B cell (primary cell): ENCODE results near the gene SPPL2A. TPM values are rescaled to one million over a fixed set of nuclear protein-coding genes. Genes with fewer than 3 reads are reported as not detected.

Experiments
- ATAC-seq: fragments of 200-7000 bp; cut with Tn5 transposase; one replicate; pipeline ENCODE4 v1.10.0; 2021; ENCODE audit warnings: low read depth, mild to moderate bottlenecking, moderate number of reproducible peaks, moderate library complexity
- CTCF ChIA-PET: fragments of 350-600 bp; sonication (Branson Sonifier 250); formaldehyde crosslinking; loops from one replicate; lab custom pipeline; 2021; ENCODE audit warnings: antibody characterized with exemption, inconsistent platforms; lab: Charles Lee
- POLR2A ChIA-PET: fragments of 350-600 bp; sonication (Branson Sonifier 250); formaldehyde crosslinking; loops from one replicate; lab custom pipeline; 2021; ENCODE audit warnings: antibody characterized with exemption; lab: Charles Lee
- DNase-seq: peaks from one replicate; pipeline ENCODE4 v3.0.0; 2013
- H2AFZ ChIP-seq: 2 replicates; pipeline ENCODE4 v1.6.1; 2012; ENCODE audit warnings: mild to moderate bottlenecking, low read depth, low read length; ENCODE audit not compliant: insufficient read depth, poor library complexity, severe bottlenecking
- H3K27ac ChIP-seq, 2 donors: 1 replicate in 1 of 2; 2 replicates in 1 of 2; pipeline ENCODE4 v1.5.1; 2012 to 2013; ENCODE audit warnings: low read length in 2 of 2, mild to moderate bottlenecking in 2 of 2, moderate library complexity in 1 of 2
- H3K27me3 ChIP-seq, 4 experiments: fragments of 200-600 bp in 1 of 4; sonication (generic) in 1 of 4; replicated peaks in 1 of 4; 1 replicate in 2 of 4; 2 replicates in 2 of 4; pipeline versions ENCODE4 v1.6.1 to v1.7.0; 2013 to 2016; ENCODE audit warnings: low read length in 3 of 4, mild to moderate bottlenecking in 2 of 4, mixed read lengths in 1 of 4, moderate library complexity in 1 of 4; ENCODE audit not compliant: insufficient read depth in 4 of 4, control insufficient read depth in 3 of 4; ENCODE audit errors: control extremely low read depth in 1 of 4
- H3K36me3 ChIP-seq, 2 experiments: replicated peaks in 1 of 2; 1 replicate in 1 of 2; 2 replicates in 1 of 2; pipeline versions ENCODE4 v1.6.1 to v1.7.1; 2013; ENCODE audit warnings: low read length in 1 of 2; ENCODE audit not compliant: insufficient read depth in 2 of 2, control insufficient read depth in 1 of 2; ENCODE audit errors: control extremely low read depth in 1 of 2, extremely low read depth in 1 of 2
- H3K4me1 ChIP-seq, 2 donors: fragments of 200-600 bp in 1 of 2; sonication (generic) in 1 of 2; 1 replicate in 1 of 2; 2 replicates in 1 of 2; pipeline versions ENCODE4 v1.5.1 to v1.6.1; 2013 to 2017; ENCODE audit warnings: low read length in 2 of 2; ENCODE audit not compliant: control insufficient read depth in 2 of 2, insufficient read depth in 2 of 2
- H3K4me2 ChIP-seq: replicated peaks from 2 replicates; pipeline ENCODE3; 2012; ENCODE audit warnings: mild to moderate bottlenecking, low read depth, low read length; ENCODE audit not compliant: poor library complexity, severe bottlenecking
- H3K4me3 ChIP-seq, 5 experiments: fragments of 200-600 bp in 1 of 5; sonication (generic) in 1 of 5; 1 replicate in 3 of 5; 2 replicates in 2 of 5; pipeline versions ENCODE4 v1.5.1 to v1.7.0; 2011 to 2016; ENCODE audit warnings: low read length in 4 of 5, mild to moderate bottlenecking in 4 of 5, low read depth in 2 of 5, control low read depth in 1 of 5, moderate library complexity in 1 of 5; ENCODE audit not compliant: insufficient read depth in 1 of 5; ENCODE audit errors: control extremely low read depth in 1 of 5, extremely low read depth in 1 of 5
- H3K79me2 ChIP-seq: fragments of 200-600 bp; sonication (generic); one replicate; pipeline ENCODE4 v1.6.0; 2016; ENCODE audit warnings: low read length; ENCODE audit not compliant: control insufficient read depth, insufficient read depth
- H3K9ac ChIP-seq: fragments of 200-600 bp; sonication (generic); 2 replicates; pipeline ENCODE4 v1.6.1; 2017; ENCODE audit warnings: mild to moderate bottlenecking, low read length, moderate library complexity
- H3K9me3 ChIP-seq, 3 donors: one replicate each; pipeline versions ENCODE4 v1.6.1 to v1.7.1; 2013; ENCODE audit warnings: low read length in 2 of 3; ENCODE audit not compliant: control insufficient read depth in 2 of 3, insufficient read depth in 1 of 3; ENCODE audit errors: control extremely low read depth in 1 of 3
- H4K20me1 ChIP-seq: 2 replicates; pipeline ENCODE4 v1.6.0; 2012; ENCODE audit warnings: mild to moderate bottlenecking, low read length; ENCODE audit not compliant: insufficient read depth, control insufficient read depth, poor library complexity, severe bottlenecking
- H3K27ac Mint-ChIP-seq: one replicate; pipeline ENCODE4 v1.8.0; 2021; ENCODE audit warnings: mixed read lengths
- H3K27me3 Mint-ChIP-seq: one replicate; pipeline ENCODE4 v1.8.0; 2021; ENCODE audit warnings: mixed read lengths
- H3K4me1 Mint-ChIP-seq: one replicate; pipeline ENCODE4 v1.8.0; 2021; ENCODE audit warnings: mixed read lengths
- H3K4me3 Mint-ChIP-seq: one replicate; pipeline ENCODE4 v1.8.0; 2021; ENCODE audit warnings: mixed read lengths
- H3K9me3 Mint-ChIP-seq: one replicate; pipeline ENCODE4 v1.8.0; 2022; ENCODE audit warnings: mixed read lengths; ENCODE audit not compliant: insufficient read depth
- CTCF ChIP-seq: fragments of 200-600 bp; IDR thresholded peaks from one replicate; pipeline ENCODE4 v1.8.0; 2022; ENCODE audit warnings: antibody characterized with exemption, mild to moderate bottlenecking
- EZH2 ChIP-seq: IDR thresholded peaks from 2 replicates; pipeline ENCODE4 v1.6.1; 2012; ENCODE audit warnings: borderline replicate concordance, low read depth, mild to moderate bottlenecking, moderate library complexity, low read length; ENCODE audit not compliant: insufficient read depth, poor library complexity, severe bottlenecking
- WGBS: methylation state at CpG from one replicate; pipeline ENCODE4 v1.1.5; 2013; ENCODE audit warnings: missing lambda C conversion rate; ENCODE audit not compliant: insufficient coverage; 5-methylcytosine and 5-hydroxymethylcytosine counted together
- intact Hi-C: fragments of 100-400 bp; cut with micrococcal nuclease; formaldehyde crosslinking; loops from one replicate; pipeline ENCODE4 v1.10.0; 2022
- polyA plus RNA-seq: library from polyadenylated mRNA; depleted of rRNA; stranded (reverse); fragments of >200 nt; gene quantifications from 2 replicates; pipeline ENCODE4 v1.2.3, GENCODE V29; 2012
- total RNA-seq, 2 donors: library from RNA; stranded (reverse); fragments of 120-200 nt in 1 of 2; gene quantifications; 1 replicate in 1 of 2; 2 replicates in 1 of 2; pipeline versions ENCODE4 v1.2.3 to v1.2.4, GENCODE V29; 2013 to 2022

Gene SPPL2A
- total and polyA plus RNA-seq, 2 donors (not counting 1 experiment from before 2014, with no cell fraction given) = 34.6 to 78.3 TPM

- Mint-ChIP-seq H3K4me3 (no peak overlapping the region), H3K27ac (no peak overlapping the region), H3K4me1 (no peaks in the 10 kb centered on the region), H3K27me3 (no peaks in the 10 kb centered on the region), H3K9me3 (no peaks in the 10 kb centered on the region)
- no peak for ATAC-seq
- peaks cover 4 to 49% of the 10 kb centered on the region in 2 experiments for H3K36me3 ChIP-seq
- H3K79me2 ChIP-seq = no peaks in the 10 kb centered on the region
- no peaks in the 10 kb centered on the region for H4K20me1 ChIP-seq
- POLR2A ChIA-PET = interaction anchor here (0.6 kb wide), 1 partner anchor 9 kb away, joined by 4 read pairs; no protein-coding TSS in a partner anchor
- WGBS = no CpG with 5 or more reads among the region's 3 CpGs
- no peaks in the 10 kb centered on the region for H3K4me1 ChIP-seq
- H3K4me2 ChIP-seq = no peak overlapping the region
- DNase-seq = no peak
- no peaks in the 10 kb centered on the region for H3K27me3 ChIP-seq
- H3K9ac ChIP-seq = no peak overlapping the region
- TF ChIP-seq EZH2 = no peak
- no peak for TF ChIP-seq CTCF
- intact Hi-C loops = no loop called here
- no peak overlapping the region for H3K27ac ChIP-seq
- H3K9me3 ChIP-seq = no peaks in the 10 kb centered on the region
- no peak overlapping the region for H3K4me3 ChIP-seq
- H2AFZ ChIP-seq = no peak overlapping the region
- CTCF ChIA-PET = no interaction called here
Observed at GRCh38 chr15:50740955-50741354, 24.6 kb downstream of the SPPL2A start.

- Histone ChIP-seq H4K20me1 (no peaks in the 10 kb centered on the region), H3K4me2 (no peak overlapping the region), H3K27ac (no peak overlapping the region), H3K79me2 (no peaks in the 10 kb centered on the region), H3K36me3 (peaks cover 15 to 68% of the 10 kb centered on the region in 2 experiments), H3K4me1 (no peaks in the 10 kb centered on the region), H2AFZ (no peak overlapping the region), H3K4me3 (no peak overlapping the region), H3K27me3 (no peaks in the 10 kb centered on the region), H3K9me3 (no peaks in the 10 kb centered on the region), H3K9ac (no peak overlapping the region)
- no peak for TF ChIP-seq EZH2
- no peak for TF ChIP-seq CTCF
- CTCF ChIA-PET = no interaction called here
- Mint-ChIP-seq H3K27ac (no peak overlapping the region), H3K9me3 (peaks cover 3% of the 10 kb centered on the region), H3K4me1 (no peaks in the 10 kb centered on the region), H3K27me3 (no peaks in the 10 kb centered on the region), H3K4me3 (no peak overlapping the region)
- intact Hi-C loops = no loop called here
- POLR2A ChIA-PET = no interaction called here
- ATAC-seq (no peak), DNase-seq (no peak)
- WGBS = 100% methylated on average over 2 of the region's 8 CpGs
Observed at GRCh38 chr15:50736823-50737222, 28.7 kb downstream of the SPPL2A start.
